Measurements from ENCODE around the gene LGI4.

LGI4 gene

DNA sequence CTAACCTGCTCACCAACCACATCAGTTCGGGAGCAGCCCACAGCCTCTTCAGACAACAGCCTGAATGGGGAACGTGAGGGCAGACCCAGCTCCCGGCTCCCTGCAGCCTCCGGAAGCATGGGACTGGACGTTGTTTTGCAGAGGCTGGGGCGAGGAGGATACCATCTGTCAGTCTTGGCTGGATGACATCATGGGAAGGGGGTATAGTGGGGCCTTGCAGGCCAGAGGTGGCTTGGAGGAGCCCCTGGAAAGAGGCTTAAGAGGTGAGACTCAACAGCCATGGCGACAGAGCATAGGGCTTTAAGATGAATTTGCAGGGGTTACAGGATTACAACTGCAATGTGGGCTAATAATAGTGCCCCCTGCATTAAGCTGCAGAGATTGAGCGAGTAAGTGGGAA is 17.7 kb downstream of the LGI4 start:
- Histone ChIP-seq H2BK15ac (replicated peaks; ENCODE audit: low read depth) (no peak overlapping the region), H2AK5ac (ENCODE audit: low read length) (no peak overlapping the region), H3K79me1 (ENCODE audit: low read length) (no peaks in the 10 kb centered on the region), H3K56ac (ENCODE audit: low read length) (no peak overlapping the region), H3K27me3 (ENCODE audit: insufficient read depth, low read length, poor library complexity) (no peaks in the 10 kb centered on the region), H3K18ac (ENCODE audit: low read length) (no peak overlapping the region), H4K8ac (ENCODE audit: low read depth, low read length) (no peak overlapping the region), H2BK5ac (ENCODE audit: low read length) (no peak overlapping the region), H3K36me3 (ENCODE audit: control insufficient read depth, insufficient read depth, low read length) (no peaks in the 10 kb centered on the region), H4K5ac (ENCODE audit: low read length) (no peak overlapping the region), H3K4me2 (ENCODE audit: low read length) (no peak overlapping the region), H3K79me2 (ENCODE audit: control insufficient read depth, insufficient read depth, low read length) (no peaks in the 10 kb centered on the region), H3K9ac (ENCODE audit: low read length) (no peak overlapping the region), H3K4ac (ENCODE audit: low read depth, low read length) (no peak overlapping the region), H3K4me1 (ENCODE audit: control insufficient read depth, low read depth, low read length) (peaks cover 2% of the 10 kb centered on the region), H3K4me3 (ENCODE audit: low read length) (no peak overlapping the region), H3K23ac (ENCODE audit: low read length) (no peak overlapping the region), H2BK120ac (ENCODE audit: low read depth, low read length) (no peak overlapping the region), H3K27ac (ENCODE audit: low read depth, low read length) (no peak overlapping the region)
- DNase-seq: no peak
- WGBS (ENCODE audit: extremely low coverage, insufficient coverage, low lambda C conversion rate): no CpG with 5 or more reads among the region's 8 CpGs

- no peak overlapping the region for H3K23ac ChIP-seq (ENCODE audit: low read length)
- no peak overlapping the region for H3K9ac ChIP-seq (ENCODE audit: low read length)
- no peaks in the 10 kb centered on the region for H3K79me1 ChIP-seq (ENCODE audit: low read length)
- peaks cover 2% of the 10 kb centered on the region for H3K4me1 ChIP-seq (ENCODE audit: control insufficient read depth, low read depth, low read length)
- H2BK5ac ChIP-seq (ENCODE audit: low read length): no peak overlapping the region
- H2BK120ac ChIP-seq (ENCODE audit: low read depth, low read length): no peak overlapping the region
- no peak overlapping the region for H2BK15ac ChIP-seq (replicated peaks; ENCODE audit: low read depth)
- H3K56ac ChIP-seq (ENCODE audit: low read length): no peak overlapping the region
- H3K4ac ChIP-seq (ENCODE audit: low read depth, low read length): no peak overlapping the region
- H3K36me3 ChIP-seq (ENCODE audit: control insufficient read depth, insufficient read depth, low read length): no peaks in the 10 kb centered on the region
- no peak overlapping the region for H3K27ac ChIP-seq (ENCODE audit: low read depth, low read length)
- WGBS (ENCODE audit: extremely low coverage, insufficient coverage, low lambda C conversion rate): no CpG with 5 or more reads among the region's 13 CpGs
- no peaks in the 10 kb centered on the region for H3K27me3 ChIP-seq (ENCODE audit: insufficient read depth, low read length, poor library complexity)
- no peak overlapping the region for H3K4me3 ChIP-seq (ENCODE audit: low read length)
- H4K8ac ChIP-seq (ENCODE audit: low read depth, low read length): no peak overlapping the region
- no peak overlapping the region for H3K4me2 ChIP-seq (ENCODE audit: low read length)
- H3K79me2 ChIP-seq (ENCODE audit: control insufficient read depth, insufficient read depth, low read length): no peaks in the 10 kb centered on the region
- no peak for DNase-seq
- H3K18ac ChIP-seq (ENCODE audit: low read length): no peak overlapping the region
- H2AK5ac ChIP-seq (ENCODE audit: low read length): no peak overlapping the region
- H4K5ac ChIP-seq (ENCODE audit: low read length): no peak overlapping the region
These were observed 18.6 kb downstream of the LGI4 start for GRCh38 chr19:35116072-35116801.

DNA sequence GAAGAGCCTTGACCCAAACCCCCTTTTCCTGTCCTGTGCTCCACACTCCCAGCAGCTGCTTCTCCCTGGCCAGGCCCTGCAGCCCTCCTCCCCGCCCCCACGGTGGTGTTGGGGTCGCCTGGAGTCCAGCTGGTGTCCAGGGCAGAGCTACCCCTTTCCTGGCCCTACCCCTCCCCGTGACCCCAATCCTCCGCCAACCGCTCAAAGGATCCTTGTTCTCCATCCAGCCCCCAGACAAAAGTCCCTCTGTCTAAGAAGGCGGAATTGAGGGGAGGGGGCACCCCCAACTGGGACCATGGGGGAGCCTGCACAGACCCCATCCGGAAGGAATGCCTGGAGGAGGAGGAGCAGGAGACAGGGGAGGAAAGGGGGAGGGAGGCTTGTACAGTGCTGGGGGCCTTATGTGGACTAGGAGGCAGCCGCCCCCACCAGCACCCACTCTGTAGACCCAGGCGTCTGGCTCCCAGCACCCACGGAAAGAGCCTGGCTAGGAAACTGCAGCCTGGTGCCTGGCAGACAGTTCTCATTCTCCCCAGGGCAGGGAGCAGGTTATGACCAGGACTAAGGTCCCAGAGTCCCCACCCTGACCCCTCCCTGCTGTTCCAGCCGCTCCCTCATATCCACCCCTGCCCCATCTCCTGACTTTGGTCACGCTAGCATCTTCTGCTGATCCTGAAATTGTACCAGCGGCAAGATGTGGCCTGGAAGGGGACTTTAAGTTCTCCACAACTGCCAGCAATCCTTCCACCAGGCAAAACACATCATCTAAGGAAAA is 19.5 kb downstream of the LGI4 start, which contains the start of gene FXYD3:
Gene FXYD3, plus strand, starts transcription at position 647 of the 775 bp plus-strand sequence. CDS start 3,554 bp downstream, outside the sequence.
- no peaks in the 10 kb centered on the region for H3K36me3 ChIP-seq (ENCODE audit: control insufficient read depth, insufficient read depth, low read length)
- H2BK5ac ChIP-seq (ENCODE audit: low read length): no peak within 1 kb of the TSS
- no peak for DNase-seq
- no peak within 1 kb of the TSS for H2BK15ac ChIP-seq (replicated peaks; ENCODE audit: low read depth)
- peaks cover 2% of the 10 kb centered on the region for H3K4me1 ChIP-seq (ENCODE audit: control insufficient read depth, low read depth, low read length)
- WGBS (ENCODE audit: extremely low coverage, insufficient coverage, low lambda C conversion rate): no CpG with 5 or more reads among the region's 14 CpGs
- peak within 1 kb of the TSS; percentile 10 for H3K4me3 ChIP-seq (ENCODE audit: low read length)
- peak within 1 kb of the TSS; percentile 56 for H3K4me2 ChIP-seq (ENCODE audit: low read length)
- H3K18ac ChIP-seq (ENCODE audit: low read length): no peak within 1 kb of the TSS
- H3K79me2 ChIP-seq (ENCODE audit: control insufficient read depth, insufficient read depth, low read length): no peaks in the 10 kb centered on the region
- no peak within 1 kb of the TSS for H3K27ac ChIP-seq (ENCODE audit: low read depth, low read length)
- no peaks in the 10 kb centered on the region for H3K79me1 ChIP-seq (ENCODE audit: low read length)
- no peak within 1 kb of the TSS for H3K23ac ChIP-seq (ENCODE audit: low read length)
- peak within 1 kb of the TSS; percentile 68 for H3K56ac ChIP-seq (ENCODE audit: low read length)
- no peak within 1 kb of the TSS for H4K8ac ChIP-seq (ENCODE audit: low read depth, low read length)
- H3K9ac ChIP-seq (ENCODE audit: low read length): peak within 1 kb of the TSS; percentile 46
- no peak within 1 kb of the TSS for H2BK120ac ChIP-seq (ENCODE audit: low read depth, low read length)
- H3K4ac ChIP-seq (ENCODE audit: low read depth, low read length): peak within 1 kb of the TSS; percentile 0
- no peak within 1 kb of the TSS for H2AK5ac ChIP-seq (ENCODE audit: low read length)
- H3K27me3 ChIP-seq (ENCODE audit: insufficient read depth, low read length, poor library complexity): no peaks in the 10 kb centered on the region
- no peak within 1 kb of the TSS for H4K5ac ChIP-seq (ENCODE audit: low read length)

- Histone ChIP-seq H2BK15ac (replicated peaks; ENCODE audit: low read depth) (no peak overlapping the region), H3K79me1 (ENCODE audit: low read length) (no peaks in the 10 kb centered on the region), H2BK120ac (ENCODE audit: low read depth, low read length) (no peak overlapping the region), H3K23ac (ENCODE audit: low read length) (no peak overlapping the region), H3K4me1 (ENCODE audit: control insufficient read depth, low read depth, low read length) (peaks cover 2% of the 10 kb centered on the region), H3K36me3 (ENCODE audit: control insufficient read depth, insufficient read depth, low read length) (no peaks in the 10 kb centered on the region), H3K27ac (ENCODE audit: low read depth, low read length) (no peak overlapping the region), H3K27me3 (ENCODE audit: insufficient read depth, low read length, poor library complexity) (no peaks in the 10 kb centered on the region), H4K8ac (ENCODE audit: low read depth, low read length) (no peak overlapping the region), H4K5ac (ENCODE audit: low read length) (no peak overlapping the region), H2BK5ac (ENCODE audit: low read length) (no peak overlapping the region), H3K18ac (ENCODE audit: low read length) (no peak overlapping the region), H2AK5ac (ENCODE audit: low read length) (no peak overlapping the region), H3K9ac (ENCODE audit: low read length) (peak overlapping the region; percentile 47), H3K4ac (ENCODE audit: low read depth, low read length) (peak overlapping the region; percentile 0), H3K79me2 (ENCODE audit: control insufficient read depth, insufficient read depth, low read length) (no peaks in the 10 kb centered on the region), H3K4me3 (ENCODE audit: low read length) (peak overlapping the region; percentile 10), H3K56ac (ENCODE audit: low read length) (peak overlapping the region; percentile 68), H3K4me2 (ENCODE audit: low read length) (peak overlapping the region; percentile 56)
- no CpG with 5 or more reads among the region's 23 CpGs for WGBS (ENCODE audit: extremely low coverage, insufficient coverage, low lambda C conversion rate)
- peak; percentile 84 for DNase-seq
These were observed 20.3 kb downstream of the LGI4 start for GRCh38 chr19:35114353-35115176.

- Histone ChIP-seq H3K9ac (ENCODE audit: low read length) (no peak overlapping the region), H3K27ac (ENCODE audit: low read depth, low read length) (no peak overlapping the region), H3K56ac (ENCODE audit: low read length) (no peak overlapping the region), H3K79me2 (ENCODE audit: control insufficient read depth, insufficient read depth, low read length) (no peaks in the 10 kb centered on the region), H4K5ac (ENCODE audit: low read length) (no peak overlapping the region), H4K8ac (ENCODE audit: low read depth, low read length) (no peak overlapping the region), H3K18ac (ENCODE audit: low read length) (no peak overlapping the region), H3K79me1 (ENCODE audit: low read length) (no peaks in the 10 kb centered on the region), H2BK15ac (replicated peaks; ENCODE audit: low read depth) (no peak overlapping the region), H2AK5ac (ENCODE audit: low read length) (no peak overlapping the region), H2BK120ac (ENCODE audit: low read depth, low read length) (no peak overlapping the region), H3K4me2 (ENCODE audit: low read length) (no peak overlapping the region), H3K4me3 (ENCODE audit: low read length) (no peak overlapping the region), H2BK5ac (ENCODE audit: low read length) (no peak overlapping the region), H3K4ac (ENCODE audit: low read depth, low read length) (no peak overlapping the region), H3K4me1 (ENCODE audit: control insufficient read depth, low read depth, low read length) (peaks cover 2% of the 10 kb centered on the region), H3K27me3 (ENCODE audit: insufficient read depth, low read length, poor library complexity) (no peaks in the 10 kb centered on the region), H3K23ac (ENCODE audit: low read length) (no peak overlapping the region), H3K36me3 (ENCODE audit: control insufficient read depth, insufficient read depth, low read length) (no peaks in the 10 kb centered on the region)
- no peak for DNase-seq
- no CpG with 5 or more reads among the region's 15 CpGs for WGBS (ENCODE audit: extremely low coverage, insufficient coverage, low lambda C conversion rate)
These were observed 21.7 kb downstream of the LGI4 start for GRCh38 chr19:35112995-35113688.

Measured in mesendoderm (in vitro differentiated cells).